ENCODE results near the gene FGF14.
"Not testable (repeated sequence)": the region's sequence is repeated elsewhere in the genome, so short reads cannot be mapped to it uniquely, and the experiment has no call there.

Gene FGF14

DNA sequence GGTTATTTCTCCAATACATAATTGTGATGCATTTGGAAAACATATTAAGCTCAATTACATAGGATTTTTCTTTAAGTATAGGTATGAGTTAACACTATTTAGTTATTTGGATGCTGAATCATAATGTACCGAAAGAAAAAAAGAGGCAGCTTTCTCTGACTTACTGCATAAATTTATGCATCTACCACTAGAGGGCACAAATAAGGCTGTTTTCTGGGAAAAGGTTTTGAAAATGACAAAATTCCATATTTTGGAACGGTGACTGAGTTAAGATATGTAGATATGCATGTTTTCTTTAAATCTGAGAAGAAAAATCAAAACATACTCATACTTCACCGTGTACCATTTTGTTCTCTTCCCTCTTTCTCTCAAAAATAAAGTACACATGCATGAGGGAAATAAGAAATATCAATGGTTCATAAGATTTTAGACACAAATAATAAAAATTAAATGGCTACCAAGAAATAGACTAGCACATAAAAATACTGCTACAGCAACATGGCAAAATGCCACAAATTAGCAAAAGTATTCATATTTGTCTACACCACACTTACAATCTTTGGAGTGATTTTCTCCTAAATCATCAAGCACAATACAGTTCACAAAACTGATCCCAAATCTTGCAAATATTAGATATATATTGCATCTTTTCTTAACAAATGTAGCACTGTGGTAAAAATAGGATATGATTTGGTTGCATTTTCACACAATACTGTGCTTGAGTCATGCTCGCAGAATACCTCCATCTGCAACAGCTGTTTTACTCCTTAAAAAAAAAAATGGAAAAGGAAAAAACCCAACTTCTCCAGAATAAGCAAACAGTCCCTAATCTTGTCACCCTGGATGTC is 260.0 kb downstream of the FGF14 start:
- FAIRE-seq (no peak), DNase-seq (ENCODE audit: insufficient read length, low spot score) (peak; percentile 0)

DNA sequence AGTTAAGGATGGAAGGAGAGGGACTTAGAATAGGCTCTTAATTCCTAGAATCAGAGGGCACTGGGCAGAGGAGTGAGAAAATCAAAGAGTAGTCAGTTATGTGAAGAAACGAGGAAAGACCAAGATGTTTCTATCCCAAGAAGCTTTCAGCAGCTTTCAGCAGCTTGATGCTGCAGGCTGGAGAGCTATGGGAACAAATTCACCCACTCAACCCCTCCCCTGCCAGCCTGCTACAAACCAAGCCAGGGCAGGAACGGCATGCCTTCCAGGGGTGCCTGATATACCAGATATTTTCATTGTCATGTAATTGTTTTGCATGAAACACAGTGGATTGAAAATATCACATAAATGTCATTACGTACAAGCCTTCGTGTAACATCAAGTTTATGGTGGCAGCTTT is 262.2 kb downstream of the FGF14 start:
- FAIRE-seq: no peak

DNA sequence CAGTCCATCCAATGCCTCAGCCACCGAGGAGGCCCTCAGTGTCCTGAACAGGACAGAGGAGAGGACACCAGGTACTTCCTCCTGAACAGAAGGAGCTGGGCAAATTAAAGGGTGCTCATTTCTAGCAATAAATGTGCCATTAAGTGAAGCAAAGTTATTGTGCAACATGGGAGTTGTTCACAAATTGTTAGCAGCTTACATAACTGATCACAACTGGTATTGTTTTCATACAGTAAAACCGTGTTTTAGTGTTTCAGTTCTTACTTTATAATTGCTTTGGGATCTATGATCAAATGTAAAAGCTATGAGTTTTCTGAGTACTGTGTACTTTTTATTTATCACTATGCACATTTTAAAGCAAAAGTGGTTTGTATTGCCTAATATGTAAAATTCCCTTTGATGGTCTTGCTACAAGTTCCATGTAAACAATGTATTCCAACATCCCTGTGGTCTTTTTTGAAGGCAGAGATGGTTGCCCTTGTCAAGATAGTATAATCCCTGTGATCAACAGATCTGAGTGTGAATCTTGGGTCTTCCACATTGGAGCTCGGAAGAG is 263.1 kb downstream of the FGF14 start:
- no peak for FAIRE-seq

More for the DNA sequence above, 262.2 kb downstream of the FGF14 start:
- DNase-seq (ENCODE audit: insufficient read length, low spot score): no peak

GRCh38 chr13:102137904-102138303 is 263.9 kb downstream of the FGF14 start:
- FAIRE-seq; DNase-seq (ENCODE audit: insufficient read length, low spot score): not testable (repeated sequence)

More for the DNA sequence above, 263.1 kb downstream of the FGF14 start:
- DNase-seq (ENCODE audit: insufficient read length, low spot score): no peak

- no peak for DNase-seq (ENCODE audit: insufficient read length, low spot score)
- FAIRE-seq: no peak
Measured at GRCh38 chr13:102136735-102137296, 265.0 kb downstream of the FGF14 start.

- DNase-seq (ENCODE audit: insufficient read length, low spot score): no peak
- no peak for FAIRE-seq
Measured at GRCh38 chr13:102132777-102133295, 269.0 kb downstream of the FGF14 start.

GRCh38 chr13:102131246-102131645 is 270.6 kb downstream of the FGF14 start:
- DNase-seq (ENCODE audit: insufficient read length, low spot score): no peak
- FAIRE-seq: no peak

DNA sequence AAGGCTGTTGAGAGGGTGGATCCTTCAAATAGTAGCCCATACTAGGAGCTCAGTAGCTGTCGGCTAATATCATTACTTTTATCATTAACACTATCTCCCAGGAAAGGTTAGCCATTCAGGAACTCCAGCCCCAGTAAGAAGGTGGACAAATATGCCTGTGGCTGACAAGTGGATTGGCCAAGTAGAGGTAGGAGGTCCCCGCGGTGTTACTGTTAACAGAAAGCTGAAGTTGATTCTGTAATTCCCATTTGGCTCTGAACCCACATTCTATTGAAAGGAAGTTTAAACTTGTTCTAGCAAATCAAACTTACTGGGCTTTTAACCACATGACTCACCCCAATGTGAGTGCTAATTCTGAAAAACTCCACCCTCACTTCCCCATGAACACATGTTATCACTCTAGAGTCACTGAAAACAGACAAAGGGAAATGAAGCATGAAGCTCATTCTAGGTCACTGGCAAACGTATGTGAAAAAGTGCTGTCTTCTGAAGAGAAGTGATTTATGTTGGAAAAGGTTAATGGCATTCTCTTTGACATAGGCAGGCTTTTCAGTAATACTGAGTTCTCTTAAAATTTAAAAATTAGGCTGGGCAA is 273.5 kb downstream of the FGF14 start:
- FAIRE-seq: no peak

GRCh38 chr13:102127153-102127552 is 274.7 kb downstream of the FGF14 start:
- FAIRE-seq (no peak), DNase-seq (ENCODE audit: insufficient read length, low spot score) (no peak)

More for the DNA sequence above, 273.5 kb downstream of the FGF14 start:
- no peak for DNase-seq (ENCODE audit: insufficient read length, low spot score)

GRCh38 chr13:102122147-102122546 is 279.7 kb downstream of the FGF14 start:
- FAIRE-seq (no peak), DNase-seq (ENCODE audit: insufficient read length, low spot score) (no peak)

DNA sequence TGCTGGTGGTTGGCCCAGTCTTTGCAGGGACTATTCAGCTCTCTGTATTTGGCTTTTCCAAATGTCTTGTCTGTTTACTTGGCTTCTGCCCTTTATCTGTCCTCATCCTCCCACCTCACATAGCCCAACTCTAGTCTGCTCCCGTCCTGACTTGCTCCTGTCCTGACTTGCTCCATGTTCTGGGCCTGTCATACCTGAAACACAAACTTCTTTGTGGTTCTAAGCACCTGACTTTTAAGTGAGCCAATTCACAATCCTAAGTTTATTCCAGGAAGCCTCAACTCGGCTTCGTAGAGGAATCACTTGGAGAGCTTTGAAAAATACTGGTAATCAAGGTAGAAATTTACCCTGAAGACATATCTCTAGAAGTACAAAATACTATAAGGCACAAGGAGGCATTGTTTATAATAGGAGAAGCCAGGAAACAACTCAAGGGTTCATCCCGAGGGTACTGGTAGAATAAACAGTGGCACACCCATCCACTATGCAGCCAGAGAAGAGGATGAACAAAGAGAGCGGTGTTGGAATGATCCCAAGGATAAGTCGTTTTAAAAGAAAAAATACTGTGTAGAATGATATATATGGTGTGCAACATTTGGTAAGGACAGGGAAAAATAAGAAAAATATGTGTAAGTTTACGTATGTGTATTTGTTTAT is 284.5 kb downstream of the FGF14 start:
- DNase-seq (ENCODE audit: insufficient read length, low spot score) (no peak), FAIRE-seq (no peak)

GRCh38 chr13:102103469-102103868 is 298.4 kb downstream of the FGF14 start:
- DNase-seq (ENCODE audit: insufficient read length, low spot score): no peak
- FAIRE-seq: no peak

GRCh38 chr13:102100234-102100633 is 301.6 kb downstream of the FGF14 start:
- FAIRE-seq (no peak), DNase-seq (ENCODE audit: insufficient read length, low spot score) (no peak)

DNA sequence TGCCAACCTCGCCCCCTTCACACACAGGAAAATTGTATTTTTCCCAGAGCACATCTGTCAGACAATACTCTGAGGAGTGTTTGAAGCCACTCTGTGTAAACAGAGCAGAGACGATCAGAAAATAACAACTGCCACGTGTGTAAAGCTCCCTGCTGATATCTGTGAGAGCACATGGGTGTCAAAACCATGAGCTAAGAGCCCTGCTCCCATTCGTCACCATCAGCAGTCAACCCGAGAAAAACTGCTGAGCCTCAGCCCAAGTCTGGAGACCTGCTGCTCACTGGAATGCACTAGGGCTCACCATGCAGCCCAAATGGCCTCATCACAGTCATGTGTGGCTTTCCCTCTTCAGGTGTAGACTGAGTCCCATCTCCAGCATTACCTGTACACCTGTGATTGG is 304.1 kb downstream of the FGF14 start:
- FAIRE-seq (no peak), DNase-seq (ENCODE audit: insufficient read length, low spot score) (no peak)

- DNase-seq (ENCODE audit: insufficient read length, low spot score); FAIRE-seq: not testable (repeated sequence)
Measured at GRCh38 chr13:102093288-102093687, 308.6 kb downstream of the FGF14 start.

- DNase-seq (ENCODE audit: insufficient read length, low spot score) (no peak), FAIRE-seq (no peak)
Measured at GRCh38 chr13:102091231-102091630, 310.6 kb downstream of the FGF14 start.

- DNase-seq (ENCODE audit: insufficient read length, low spot score) (no peak), FAIRE-seq (no peak)
Measured at GRCh38 chr13:102090532-102090931, 311.3 kb downstream of the FGF14 start.

DNA sequence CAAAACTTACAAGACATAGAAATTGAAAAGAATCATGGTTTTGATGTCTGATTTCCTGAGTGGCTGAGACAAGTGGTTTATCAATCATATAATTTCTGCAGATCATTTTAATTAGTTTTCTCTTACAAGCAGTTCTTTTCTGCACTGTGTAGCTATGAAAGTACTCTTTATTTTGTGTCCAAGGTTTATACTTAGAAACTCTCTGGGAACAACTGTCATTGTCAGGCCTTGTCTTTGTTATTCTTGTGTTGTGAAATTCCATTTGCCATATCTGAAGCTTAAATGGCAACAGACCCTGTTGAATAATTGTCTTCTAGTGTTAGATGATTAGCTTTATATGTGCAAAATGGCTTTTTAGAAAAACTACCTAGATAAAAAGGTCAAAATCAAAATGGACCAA is 312.1 kb downstream of the FGF14 start:
- FAIRE-seq: no peak

DNA sequence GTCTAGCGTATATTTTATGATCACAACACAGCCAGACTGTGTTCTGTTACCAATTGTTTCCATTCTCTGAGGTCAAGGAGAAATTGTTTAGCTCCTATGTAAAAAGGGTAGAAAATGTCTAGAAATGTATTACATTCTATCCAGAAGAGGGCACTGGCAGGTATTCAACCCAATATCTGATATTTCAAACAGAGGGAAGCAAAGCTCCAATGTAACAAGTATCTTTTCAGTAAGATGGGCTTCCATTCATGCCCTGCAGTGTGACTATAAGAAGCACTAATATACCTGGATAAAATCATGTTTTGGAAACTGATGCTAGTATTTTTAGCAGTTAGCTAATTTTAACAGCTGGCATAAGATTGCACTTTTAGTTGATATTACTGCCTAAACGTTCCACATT is 312.7 kb downstream of the FGF14 start:
- FAIRE-seq: no peak
- no peak for DNase-seq (ENCODE audit: insufficient read length, low spot score)

More for the DNA sequence above, 312.1 kb downstream of the FGF14 start:
- DNase-seq (ENCODE audit: insufficient read length, low spot score): no peak

GRCh38 chr13:102073251-102073650 is 328.6 kb downstream of the FGF14 start:
- FAIRE-seq (no peak), DNase-seq (ENCODE audit: insufficient read length, low spot score) (no peak)

- FAIRE-seq (no peak), DNase-seq (ENCODE audit: insufficient read length, low spot score) (no peak)
Measured at GRCh38 chr13:102071711-102072110, 330.1 kb downstream of the FGF14 start.
